Measurements from ENCODE around the gene MYL12A. TPM values are rescaled to one million over a fixed set of nuclear protein-coding genes. Genes with fewer than 3 reads are reported as not detected.

MYL12A gene
- total RNA-seq, 1 donor from 2014 or later, result 165 TPM

DNA sequence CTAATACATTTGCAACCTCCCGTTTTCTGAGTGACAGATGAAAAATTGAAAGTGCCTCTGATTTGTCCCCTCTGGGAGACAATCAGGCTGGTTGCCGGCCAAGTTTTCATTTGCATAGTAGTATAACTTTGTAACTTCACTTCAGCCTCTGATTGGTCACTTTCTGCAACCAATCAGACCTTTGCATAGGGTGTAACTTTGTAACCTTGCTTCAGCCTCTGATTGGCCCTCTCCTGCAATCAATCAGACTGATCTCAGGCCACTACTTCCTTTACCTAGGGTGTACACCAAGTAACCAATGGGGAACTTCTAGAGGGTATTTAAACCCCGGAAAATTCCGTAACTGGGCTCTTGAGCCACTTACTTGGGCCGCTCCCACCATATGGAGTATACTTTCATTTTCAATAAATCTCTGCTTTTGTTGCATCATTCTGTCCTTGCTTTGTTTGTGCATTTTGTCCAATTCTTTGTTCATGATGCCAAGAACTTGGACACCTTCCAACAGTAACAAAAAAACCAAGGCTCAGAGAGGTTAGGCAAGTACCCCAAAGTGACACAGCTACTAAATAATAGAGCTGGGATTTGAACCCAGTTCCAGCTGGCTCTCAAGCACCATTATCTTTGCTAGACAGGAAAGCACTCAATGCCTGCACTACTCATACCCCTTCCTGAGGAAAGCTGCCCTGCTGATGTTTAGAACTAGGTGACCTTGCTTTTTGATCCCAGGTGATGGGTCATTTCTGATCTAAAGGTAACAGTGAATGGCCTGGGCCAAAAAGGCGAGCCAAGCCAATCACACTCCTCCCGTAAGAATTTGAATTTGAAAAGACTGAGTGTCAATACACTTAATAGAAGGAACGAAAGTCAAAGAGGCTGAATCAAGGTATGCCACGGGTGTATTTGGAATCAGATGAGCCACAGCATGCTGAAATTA lies 16.9 kb upstream of the MYL12A start:
- TF ChIP-seq, protein P1, sequence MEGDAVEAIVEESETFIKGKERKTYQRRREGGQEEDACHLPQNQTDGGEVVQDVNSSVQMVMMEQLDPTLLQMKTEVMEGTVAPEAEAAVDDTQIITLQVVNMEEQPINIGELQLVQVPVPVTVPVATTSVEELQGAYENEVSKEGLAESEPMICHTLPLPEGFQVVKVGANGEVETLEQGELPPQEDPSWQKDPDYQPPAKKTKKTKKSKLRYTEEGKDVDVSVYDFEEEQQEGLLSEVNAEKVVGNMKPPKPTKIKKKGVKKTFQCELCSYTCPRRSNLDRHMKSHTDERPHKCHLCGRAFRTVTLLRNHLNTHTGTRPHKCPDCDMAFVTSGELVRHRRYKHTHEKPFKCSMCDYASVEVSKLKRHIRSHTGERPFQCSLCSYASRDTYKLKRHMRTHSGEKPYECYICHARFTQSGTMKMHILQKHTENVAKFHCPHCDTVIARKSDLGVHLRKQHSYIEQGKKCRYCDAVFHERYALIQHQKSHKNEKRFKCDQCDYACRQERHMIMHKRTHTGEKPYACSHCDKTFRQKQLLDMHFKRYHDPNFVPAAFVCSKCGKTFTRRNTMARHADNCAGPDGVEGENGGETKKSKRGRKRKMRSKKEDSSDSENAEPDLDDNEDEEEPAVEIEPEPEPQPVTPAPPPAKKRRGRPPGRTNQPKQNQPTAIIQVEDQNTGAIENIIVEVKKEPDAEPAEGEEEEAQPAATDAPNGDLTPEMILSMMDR (conservative IDR thresholded peaks at IDR 0.05), result no peak
- H3K27me3 Mint-ChIP-seq (ENCODE audit: low read depth), result no peaks in the 10 kb centered on the region
- H3K9me3 Mint-ChIP-seq, result no peaks in the 10 kb centered on the region
- H3K27ac Mint-ChIP-seq (ENCODE audit: unreplicated experiment), result no peak overlapping the region
- H3K36me3 Mint-ChIP-seq (ENCODE audit: low read depth), result no peaks in the 10 kb centered on the region
- DNase-seq (ENCODE audit: low read depth, low spot score), result no peak
- peaks cover 4% of the 10 kb centered on the region for H3K4me1 Mint-ChIP-seq
- H3K4me3 Mint-ChIP-seq, result no peak overlapping the region

DNA sequence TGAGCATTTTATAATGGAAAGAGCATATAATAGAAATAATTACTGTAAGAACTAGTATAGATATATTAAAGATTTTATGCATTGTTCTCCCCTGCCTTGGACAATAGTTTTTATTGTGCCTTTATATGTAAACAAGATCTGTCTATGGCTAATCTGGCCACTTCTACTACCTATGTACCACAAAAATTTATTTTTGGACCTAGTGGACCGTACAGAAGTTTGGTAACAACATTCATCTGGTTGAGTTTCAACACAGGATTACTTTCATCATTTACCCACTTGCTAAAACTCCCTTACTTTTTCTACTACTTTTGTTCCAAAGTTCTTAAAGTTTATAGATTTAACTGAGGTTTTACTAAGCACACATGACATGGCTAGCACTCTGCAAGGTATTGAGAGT lies 14.6 kb upstream of the MYL12A start:
- Mint-ChIP-seq H3K4me3 (no peak overlapping the region), H3K27ac (ENCODE audit: unreplicated experiment) (no peak overlapping the region), H3K27me3 (ENCODE audit: low read depth) (no peaks in the 10 kb centered on the region)

DNA sequence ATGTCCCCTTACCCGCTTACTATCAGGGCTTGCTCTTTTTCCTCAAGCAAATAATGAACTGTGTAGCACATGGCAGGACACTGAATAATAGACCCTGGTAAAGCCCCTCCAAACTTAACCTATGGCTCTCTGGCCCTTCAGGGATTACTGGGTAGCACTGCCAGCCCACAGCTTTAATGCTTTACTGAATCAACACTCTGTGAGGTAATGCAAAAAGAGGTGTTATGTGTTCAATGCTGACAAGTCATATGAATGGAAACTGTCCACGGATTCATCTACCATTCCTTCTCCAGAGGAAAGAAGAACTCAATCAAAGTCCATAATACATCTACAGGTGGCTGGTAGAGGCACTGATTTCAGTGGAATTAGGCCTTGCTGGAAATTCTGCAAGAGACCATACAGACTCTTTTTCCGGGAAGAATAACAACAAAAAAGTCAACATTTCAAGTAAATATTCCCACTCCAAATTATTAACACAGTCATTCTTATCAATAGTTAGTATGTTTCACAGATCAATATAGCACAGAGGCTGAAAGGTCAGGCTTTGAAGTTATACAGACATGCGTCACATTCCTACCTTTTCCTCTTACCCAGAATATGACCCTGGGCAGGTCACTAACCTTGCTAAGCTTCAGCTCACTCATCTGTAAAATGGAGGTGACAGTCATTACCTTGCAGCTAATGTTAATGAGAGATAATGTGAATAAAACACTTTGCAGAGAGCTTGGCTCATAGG lies 14.0 kb upstream of the MYL12A start:
- no peaks in the 10 kb centered on the region for H3K36me3 Mint-ChIP-seq (ENCODE audit: low read depth)
- H3K27me3 Mint-ChIP-seq (ENCODE audit: low read depth), result no peaks in the 10 kb centered on the region
- no peaks in the 10 kb centered on the region for H3K4me1 Mint-ChIP-seq
- peaks cover 2% of the 10 kb centered on the region for H3K9me3 Mint-ChIP-seq
- no peak for DNase-seq (ENCODE audit: low read depth, low spot score)
- H3K4me3 Mint-ChIP-seq, result no peak overlapping the region
- TF ChIP-seq, protein P1 (conservative IDR thresholded peaks at IDR 0.05), result no peak
- H3K27ac Mint-ChIP-seq (ENCODE audit: unreplicated experiment), result no peak overlapping the region

More for the DNA sequence above, 14.6 kb upstream of the MYL12A start:
- Mint-ChIP-seq H3K4me1 (no peaks in the 10 kb centered on the region), H3K9me3 (peaks cover 2% of the 10 kb centered on the region), H3K36me3 (ENCODE audit: low read depth) (no peaks in the 10 kb centered on the region)
- TF ChIP-seq, protein P1 (conservative IDR thresholded peaks at IDR 0.05), result no peak
- no peak for DNase-seq (ENCODE audit: low read depth, low spot score)

DNA sequence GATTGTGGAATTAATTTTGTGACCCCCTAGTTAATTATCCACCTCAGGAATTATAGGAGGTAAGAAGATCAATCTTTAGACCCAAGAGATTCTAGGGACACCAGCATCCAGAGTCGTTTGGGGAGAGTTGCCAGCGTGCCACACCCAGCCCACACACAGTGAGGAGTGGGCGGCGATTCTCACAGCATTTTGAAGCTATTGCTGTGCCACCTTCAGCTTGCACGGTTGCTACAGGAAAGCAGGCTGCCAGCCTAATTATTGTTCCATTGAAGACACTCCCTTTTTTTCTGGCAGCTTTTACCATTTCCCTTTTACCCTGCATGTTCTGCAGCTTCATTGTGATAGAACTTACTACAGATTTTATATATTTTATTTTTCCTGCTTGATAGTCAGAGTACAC lies 13.1 kb upstream of the MYL12A start:
- TF ChIP-seq, protein P1 (conservative IDR thresholded peaks at IDR 0.05), result no peak
- Mint-ChIP-seq H3K27me3 (ENCODE audit: low read depth) (no peaks in the 10 kb centered on the region), H3K27ac (ENCODE audit: unreplicated experiment) (no peak overlapping the region), H3K4me3 (no peak overlapping the region), H3K9me3 (peaks cover 9% of the 10 kb centered on the region), H3K4me1 (no peaks in the 10 kb centered on the region), H3K36me3 (ENCODE audit: low read depth) (peaks cover 5% of the 10 kb centered on the region)
- no peak for DNase-seq (ENCODE audit: low read depth, low spot score)

DNA sequence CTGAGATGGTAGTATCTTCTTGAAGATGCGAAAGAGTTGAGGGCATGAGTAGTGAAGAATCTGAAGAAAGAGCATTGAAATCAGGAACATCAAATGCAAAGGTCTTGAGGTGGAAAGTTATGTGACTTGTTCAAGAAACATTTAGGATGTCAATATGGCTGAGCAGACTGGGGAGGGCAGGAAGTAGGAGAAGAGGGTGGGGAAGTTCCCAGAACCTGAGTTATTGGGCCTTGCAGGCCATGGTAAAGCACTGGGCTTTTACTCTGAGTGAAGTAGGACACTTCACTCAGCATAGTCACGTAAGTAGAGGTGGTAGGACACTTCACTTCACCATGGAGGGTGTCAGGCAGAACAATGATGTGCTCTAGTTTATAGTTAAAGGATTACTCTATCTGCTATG lies 11.8 kb upstream of the MYL12A start:
- no peak overlapping the region for H3K27ac Mint-ChIP-seq (ENCODE audit: unreplicated experiment)
- no peaks in the 10 kb centered on the region for H3K27me3 Mint-ChIP-seq (ENCODE audit: low read depth)
- H3K9me3 Mint-ChIP-seq, result peaks cover 17% of the 10 kb centered on the region
- H3K36me3 Mint-ChIP-seq (ENCODE audit: low read depth), result peaks cover 10% of the 10 kb centered on the region
- no peaks in the 10 kb centered on the region for H3K4me1 Mint-ChIP-seq
- no peak for DNase-seq (ENCODE audit: low read depth, low spot score)
- TF ChIP-seq, protein P1 (conservative IDR thresholded peaks at IDR 0.05), result no peak
- H3K4me3 Mint-ChIP-seq, result no peak overlapping the region

Measured in neural crest cell (in vitro differentiated cells).